SKM-1 (cell line): ENCODE data around the gene TOMM20L.
A peak's percentile ranks its signal among the peaks of the same experiment; 100 is the strongest.
"Not testable (repeated sequence)": the region's sequence is repeated elsewhere in the genome, so short reads cannot be mapped to it uniquely, and the experiment has no call there.

Experiments
- DNase-seq: peaks from one replicate; lab custom pipeline; 2025; ENCODE audit not compliant: unreplicated experiment; lab: John Stamatoyannopoulos, UW

The TOMM20L gene

GRCh38 chr14:58395812-58396788, at the start of gene TOMM20L:
Gene TOMM20L, plus strand, starts transcription at chr14:58395930. Its CDS starts 28 bp downstream, at chr14:58395958.
- DNase-seq: peak; percentile 30

GRCh38 chr14:58353516-58354299, 42.0 kb upstream of the TOMM20L start:
- DNase-seq: no peak

GRCh38 chr14:58354808-58355207, 40.9 kb upstream of the TOMM20L start:
- no peak for DNase-seq

DNA sequence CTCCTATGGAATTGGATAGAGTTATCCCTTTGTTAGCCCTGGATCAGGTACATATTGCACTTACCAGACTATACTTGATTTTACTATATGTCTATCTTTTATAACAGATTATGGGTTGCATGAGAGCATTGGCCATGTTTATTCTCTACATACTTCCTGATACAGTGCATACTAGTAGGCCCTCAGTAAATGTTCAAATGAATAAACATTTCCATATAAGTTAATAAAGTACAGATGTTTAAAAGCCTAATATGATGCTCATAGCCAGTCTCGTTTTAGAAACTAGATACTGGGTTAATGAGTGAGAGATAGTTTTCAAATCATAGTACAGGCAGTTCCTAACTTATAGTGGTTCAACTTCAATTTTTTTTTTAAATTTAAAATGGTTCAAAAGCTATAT, 39.5 kb upstream of the TOMM20L start:
- DNase-seq: no peak

DNA sequence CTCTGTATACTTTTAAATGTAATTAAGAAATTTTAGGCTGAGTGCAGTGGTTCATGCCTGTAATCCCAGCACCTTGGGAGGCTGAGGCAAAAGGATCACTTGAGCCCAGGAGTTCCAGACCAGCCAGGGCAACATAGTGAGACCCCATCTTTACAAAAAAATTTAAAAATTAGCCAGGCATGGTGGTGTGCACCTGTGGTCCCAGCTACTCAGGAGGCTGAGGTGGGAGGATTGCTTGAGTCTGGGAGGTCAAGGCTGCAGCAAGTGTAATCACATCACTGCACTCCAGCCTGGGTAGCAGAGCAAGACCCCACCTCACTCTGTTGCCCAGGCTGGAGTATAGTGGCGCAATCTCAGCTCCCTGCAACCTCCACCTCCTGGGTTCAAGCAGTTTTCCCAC, 33.5 kb upstream of the TOMM20L start:
- DNase-seq: not testable (repeated sequence)

DNA sequence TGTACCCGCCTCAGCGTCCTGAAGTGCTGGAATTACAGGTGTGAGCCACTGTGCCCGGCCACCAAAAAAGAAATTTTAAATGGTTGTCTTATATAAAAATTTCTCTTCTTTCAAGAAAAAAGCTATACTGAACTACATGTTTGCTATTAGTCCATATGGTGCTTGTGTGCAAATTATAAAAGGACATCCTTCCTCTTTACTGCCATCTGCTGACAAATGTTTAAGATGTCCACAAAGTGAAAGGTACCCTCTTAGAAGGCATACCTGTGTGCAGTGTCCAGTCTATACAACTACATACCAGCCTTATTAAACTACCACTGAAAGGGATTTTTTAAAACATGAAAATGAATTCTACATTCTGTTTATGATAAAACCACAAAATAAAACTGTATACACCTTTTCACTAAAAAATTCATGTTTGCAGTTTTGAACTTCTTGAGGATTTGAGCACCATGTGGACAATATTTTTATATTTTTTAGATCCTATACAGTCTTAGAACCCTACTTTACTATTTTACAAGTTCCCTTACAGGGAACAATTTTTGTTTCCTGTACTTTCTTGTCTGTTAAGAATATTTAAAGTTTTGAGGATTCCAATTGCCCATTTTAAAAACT, 32.8 kb upstream of the TOMM20L start:
- no peak for DNase-seq

GRCh38 chr14:58364316-58364715, 31.4 kb upstream of the TOMM20L start:
- no peak for DNase-seq

DNA sequence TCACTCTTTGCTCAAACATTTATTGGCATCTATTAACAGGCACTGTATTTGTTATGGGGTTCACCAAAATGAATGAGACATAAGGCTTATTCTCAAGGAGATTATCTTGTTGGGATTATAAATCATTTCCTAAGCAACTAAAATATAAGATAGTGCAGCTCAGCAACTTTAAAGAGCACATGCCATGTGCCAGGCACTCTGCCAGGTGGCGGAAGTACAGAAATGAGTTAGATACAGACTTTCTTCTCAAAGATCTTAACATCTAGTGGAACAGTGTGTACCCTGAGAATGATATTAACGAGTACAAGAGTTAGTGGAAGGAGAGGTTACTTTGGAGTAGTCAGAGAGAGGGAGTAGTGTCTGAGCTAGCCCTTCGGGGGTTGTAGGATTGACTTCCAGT, 28.4 kb upstream of the TOMM20L start:
- DNase-seq: no peak

DNA sequence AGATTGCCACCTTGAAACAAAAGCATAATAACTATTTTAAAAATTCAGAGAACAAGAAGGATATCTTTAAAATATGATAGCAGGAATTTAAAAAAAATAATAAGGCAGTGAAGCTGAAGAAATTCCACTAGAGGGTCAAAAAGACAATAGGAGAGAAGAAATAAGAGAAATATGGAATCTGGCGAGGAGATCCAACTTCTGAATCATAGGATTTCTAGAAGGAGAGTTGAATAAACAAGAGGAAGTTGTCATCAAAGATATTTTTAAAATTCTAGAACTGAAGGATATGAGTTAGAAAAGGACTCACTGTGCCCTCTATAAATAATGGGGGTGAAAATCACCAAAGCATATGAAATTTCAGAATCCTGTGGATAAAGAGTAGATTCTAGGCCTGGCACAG, 26.8 kb upstream of the TOMM20L start:
- DNase-seq: no peak

- DNase-seq: no peak
These were observed 18.9 kb upstream of the TOMM20L start for GRCh38 chr14:58376791-58377190.

- no peak for DNase-seq
These were observed 4.9 kb upstream of the TOMM20L start for GRCh38 chr14:58390830-58391229.

DNA sequence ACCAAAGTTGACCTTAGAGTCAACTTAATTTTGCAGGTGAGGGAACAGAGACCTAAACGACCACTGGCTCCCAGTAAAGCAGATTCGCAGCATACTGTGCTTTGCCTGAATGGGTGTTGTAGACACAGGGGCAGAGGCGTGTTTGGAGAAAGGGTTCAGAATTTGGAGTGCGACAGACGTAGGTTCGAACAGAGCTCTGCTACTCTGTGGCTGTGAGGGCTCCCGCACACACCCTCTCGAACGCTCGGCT, 243 bp upstream of the TOMM20L start:
- no peak for DNase-seq

- no peak for DNase-seq
These were observed 1.4 kb downstream of the TOMM20L start for GRCh38 chr14:58397156-58397555.

GRCh38 chr14:58398495-58398894, 2.8 kb downstream of the TOMM20L start:
- no peak for DNase-seq

DNA sequence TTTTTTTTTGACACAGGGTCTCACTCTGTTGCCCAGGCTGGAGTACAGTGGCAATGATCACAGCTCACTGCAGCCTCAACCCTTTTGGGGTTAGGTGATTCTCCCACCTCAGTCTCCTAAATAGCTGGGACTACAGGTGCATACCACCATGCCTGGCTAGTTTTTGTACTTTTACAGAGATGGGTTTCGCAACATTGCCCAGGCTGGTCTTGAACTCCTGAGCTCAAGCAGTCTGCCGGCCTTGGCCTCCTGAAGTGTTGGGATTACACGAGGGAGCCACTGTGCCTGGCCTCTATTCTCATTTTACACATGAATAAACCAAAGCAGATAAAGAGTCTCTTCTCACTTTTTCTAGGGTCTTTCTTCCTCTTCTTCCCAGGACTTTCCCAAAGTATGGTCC, 3.2 kb downstream of the TOMM20L start:
- no peak for DNase-seq

DNA sequence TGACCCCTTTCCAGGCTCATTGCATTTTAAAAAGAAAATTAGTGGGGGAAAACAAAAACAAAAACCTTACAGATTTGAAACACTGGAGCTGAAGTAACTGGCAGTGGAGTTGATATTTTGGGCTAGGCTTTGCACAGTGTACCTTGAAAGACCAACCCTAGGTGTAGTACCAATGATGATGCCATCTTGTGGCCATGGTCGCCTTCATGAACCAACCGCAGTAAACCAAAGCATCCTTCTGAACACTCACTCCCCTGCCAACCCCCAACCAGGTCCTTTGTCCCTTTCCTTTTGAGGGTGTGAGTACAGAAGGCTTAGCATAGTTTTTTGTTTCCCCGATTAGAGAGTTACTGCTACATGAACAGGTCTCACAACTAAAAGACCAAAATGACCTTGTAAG, 5.9 kb downstream of the TOMM20L start:
- no peak for DNase-seq

DNA sequence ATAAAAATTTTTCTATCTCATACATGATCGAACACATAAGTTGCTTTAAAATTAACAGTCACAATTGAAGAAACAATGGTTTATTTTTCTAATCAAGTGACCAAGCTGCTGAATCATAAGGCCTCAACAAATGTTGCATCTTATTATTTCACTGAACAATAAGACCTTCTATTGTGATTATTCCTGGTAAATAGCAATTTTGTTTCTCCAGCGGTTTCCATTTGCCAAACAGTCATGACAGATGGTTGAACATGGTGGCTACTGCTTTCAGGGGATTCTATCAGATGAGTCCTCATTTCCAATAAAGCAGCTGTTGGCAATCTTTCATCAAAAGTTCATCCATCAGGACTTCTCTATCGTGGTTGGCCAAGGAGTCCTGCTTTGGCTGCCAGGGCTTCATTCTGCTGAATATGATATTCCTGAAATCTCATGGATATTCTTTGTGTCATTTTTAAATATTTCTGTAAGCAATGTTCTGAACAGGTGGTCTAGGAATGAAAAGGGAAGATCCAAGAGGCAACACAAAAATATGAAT, 13.0 kb downstream of the TOMM20L start:
- no peak for DNase-seq

DNA sequence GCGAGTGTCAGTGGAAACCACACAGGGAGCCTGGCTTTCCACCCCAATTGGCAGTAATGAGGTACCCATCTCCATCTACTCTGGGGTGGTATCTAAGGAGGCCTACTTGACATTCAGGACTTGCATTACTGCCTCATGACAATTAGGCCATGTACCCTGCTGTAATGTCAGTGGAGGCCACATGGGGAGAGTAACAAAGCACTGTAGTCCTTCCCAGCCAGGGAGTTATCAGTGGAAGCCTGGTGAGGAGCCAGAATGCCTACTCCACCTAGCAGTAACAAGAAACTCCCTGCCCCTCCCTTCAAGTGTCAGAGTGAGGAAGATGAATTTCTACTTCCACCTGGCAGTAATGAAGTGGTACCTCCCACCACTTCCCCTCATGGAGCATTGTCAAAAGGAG, 19.1 kb downstream of the TOMM20L start:
- DNase-seq: no peak

DNA sequence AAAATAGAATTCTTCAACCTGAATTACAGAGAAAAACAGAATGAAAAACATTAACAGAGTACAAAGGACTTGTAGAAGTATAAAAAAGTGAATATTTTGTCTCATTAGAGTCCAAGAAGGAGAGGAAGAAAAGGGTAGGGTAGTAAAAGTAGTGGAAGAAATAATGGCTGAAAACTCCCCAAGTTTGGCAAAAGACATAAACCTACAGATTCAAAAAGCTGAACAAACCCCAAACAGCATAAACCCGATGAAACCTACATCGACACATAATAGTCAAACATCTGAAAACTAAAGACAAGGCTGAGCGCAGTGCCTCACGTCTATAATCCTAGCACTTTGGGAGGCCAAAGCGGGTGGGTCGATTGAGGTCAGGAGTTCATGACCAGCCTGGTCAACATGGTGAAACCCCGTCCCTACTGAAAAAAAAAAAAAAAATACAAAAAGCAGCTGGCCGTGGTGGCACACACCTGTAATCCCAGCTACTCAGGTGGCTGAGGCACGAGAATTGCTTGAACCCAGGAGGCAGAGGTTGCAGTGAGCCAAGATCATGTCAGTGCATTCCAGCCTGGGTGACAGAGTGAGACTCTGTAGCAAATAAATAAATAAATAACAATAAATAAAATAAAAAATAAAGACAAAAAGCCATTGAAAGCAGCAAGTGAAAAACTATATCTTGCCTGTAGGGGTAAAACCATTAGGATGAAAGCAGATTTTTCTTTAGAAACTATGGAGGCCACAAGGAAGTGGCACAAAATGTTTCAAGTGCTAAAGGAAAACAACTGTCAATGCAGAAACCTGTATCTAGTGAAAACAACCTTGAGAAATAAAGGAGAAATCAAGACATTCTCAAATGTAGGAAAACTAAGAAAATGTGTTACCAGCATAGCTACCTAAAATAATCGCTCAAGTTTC, 20.2 kb downstream of the TOMM20L start:
- no peak for DNase-seq

- DNase-seq: not testable (repeated sequence)
These were observed 21.2 kb downstream of the TOMM20L start for GRCh38 chr14:58416934-58417333.
